ENCODE measurements around the gene PIK3C2B. TPM values are rescaled to one million over a fixed set of nuclear protein-coding genes. Genes with fewer than 3 reads are reported as not detected.

PIK3C2B gene
- total RNA-seq, 1 experiment from 2014 or later: 17.4 TPM

- no peak for TF ChIP-seq EZH2 (IDR thresholded peaks at IDR 0.05)
Observed at GRCh38 chr1:204464701-204465100, 29.9 kb downstream of the PIK3C2B start (continued).

GRCh38 chr1:204464187-204464631 lies 30.4 kb downstream of the PIK3C2B start:
- no peak for ATAC-seq
- intact Hi-C loops (cut with micrococcal nuclease): no loop called here
- ChIA-PET CTCF (no interaction called here), POLR2A (no interaction called here), RAD21 (ENCODE audit: low non-redundant PET in 1 of 2, low total read pairs in 2 of 2, uncharacterized antibody in 2 of 2, unreplicated experiment in 2 of 2) (no interaction called here)
- H3K9me2 ChIP-seq (ENCODE audit: insufficient read depth): no peaks in the 10 kb centered on the region
- H3K27me3 ChIP-seq (ENCODE audit: insufficient read depth, low read length): no peaks in the 10 kb centered on the region
- no peak overlapping the region for H2AFZ ChIP-seq (ENCODE audit: low read depth, low read length, poor library complexity, severe bottlenecking)
- H3K9me3 ChIP-seq (ENCODE audit: control insufficient read depth in 1 of 2, insufficient read depth in 1 of 2, low read depth in 1 of 2, low read length in 2 of 2): no peaks in the 10 kb centered on the region
- H3K4me1 ChIP-seq (ENCODE audit: control insufficient read depth in 1 of 2, insufficient read depth in 2 of 2, low read length in 2 of 2): no peaks in the 10 kb centered on the region
- no peak overlapping the region for H3K4me3 ChIP-seq (replicated peaks in 1 of 2; ENCODE audit: low read depth in 1 of 2, low read length in 2 of 2)
- no peaks in the 10 kb centered on the region for H4K20me1 ChIP-seq (ENCODE audit: insufficient read depth)
- no peak overlapping the region for H3K4me2 ChIP-seq (ENCODE audit: low read length)
- peaks cover 0 to 2% of the 10 kb centered on the region in 2 experiments; a peak in 1 of 4 replicates for H3K36me3 ChIP-seq (ENCODE audit: control insufficient read depth in 1 of 2, insufficient read depth in 2 of 2, low read length in 2 of 2)
- no peaks in the 10 kb centered on the region for H3K79me2 ChIP-seq (ENCODE audit: insufficient read depth, low read length)
- no peak overlapping the region for H3K27ac ChIP-seq (ENCODE audit: low read depth, low read length)
- BruUV-seq (replicated peaks): no TSS peak
- TF ChIP-seq TCF7L2 (IDR thresholded peaks at IDR 0.05; ENCODE audit: borderline replicate concordance, extremely low read depth, insufficient read depth, insufficient read length) (no peak), ZFX (IDR thresholded peaks at IDR 0.05) (no peak), ZBTB33 (IDR thresholded peaks at IDR 0.05; ENCODE audit: extremely low read depth, insufficient replicate concordance, low read length) (no peak), FOSL1 (IDR thresholded peaks at IDR 0.05; ENCODE audit: low read depth) (no peak), RAD21 (IDR thresholded peaks at IDR 0.05; ENCODE audit: low read depth) (no peak), ELF1 (IDR thresholded peaks at IDR 0.05; ENCODE audit: borderline replicate concordance, low read depth) (no peak), EZH2phosphoT487 (IDR thresholded peaks at IDR 0.05; ENCODE audit: borderline replicate concordance) (no peak), EGR1 (IDR thresholded peaks at IDR 0.05; ENCODE audit: low read depth) (no peak), ATF3 (IDR thresholded peaks at IDR 0.05) (no peak), CEBPB (IDR thresholded peaks at IDR 0.05; ENCODE audit: low read depth) (no peak), EZH2 (IDR thresholded peaks at IDR 0.05) (no peak), YY1 (IDR thresholded peaks at IDR 0.05; ENCODE audit: extremely low read depth, insufficient replicate concordance, low read depth, low read length) (no peak), SRF (IDR thresholded peaks at IDR 0.05; ENCODE audit: low read depth) (no peak)
- H3K9ac ChIP-seq (ENCODE audit: low read length): no peak overlapping the region
- no peak for DNase-seq (ENCODE audit: low read depth, low spot score)
